Ascending aorta (tissue), 2 donors: ENCODE data around the gene ERI2. TPM values are rescaled to one million over a fixed set of nuclear protein-coding genes. Genes with fewer than 3 reads are reported as not detected.

Experiments used
- DNase-seq, 2 donors: peaks; one replicate each; pipeline ENCODE4 v3.0.0-alpha.2; 2019; ENCODE audit warnings: low spot score in 2 of 2
- H3K27ac ChIP-seq, 2 donors: fragments of 200-600 bp; sonication (generic); one replicate each; pipeline ENCODE4 v1.5.1; 2016 to 2017; ENCODE audit warnings: mild to moderate bottlenecking in 1 of 2
- H3K27me3 ChIP-seq: fragments of 200-600 bp; sonication (generic); one replicate; pipeline ENCODE4 v1.5.1; 2017
- H3K36me3 ChIP-seq, 2 donors: fragments of 200-600 bp; sonication (generic); one replicate each; pipeline ENCODE4 v1.5.1; 2016
- H3K4me1 ChIP-seq, 2 donors: fragments of 200-600 bp; sonication (generic); one replicate each; pipeline ENCODE4 v1.5.1; 2016 to 2017; ENCODE audit warnings: mild to moderate bottlenecking in 1 of 2
- H3K4me3 ChIP-seq, 2 donors: fragments of 200-600 bp; sonication (generic); one replicate each; pipeline ENCODE4 v1.5.1; 2016 to 2017; ENCODE audit warnings: mild to moderate bottlenecking in 1 of 2
- H3K9me3 ChIP-seq, 2 donors: fragments of 200-600 bp; sonication (generic); one replicate each; pipeline ENCODE4 v1.5.1; 2016
- CTCF ChIP-seq, 3 experiments: fragments of 200-600 bp in 2 of 3; fragments of 450-650 bp in 1 of 3; sonication (generic) in 2 of 3; IDR thresholded peaks; one replicate each; pipeline ENCODE4 v1.5.1; 2016 to 2019; ENCODE audit warnings: antibody characterized with exemption in 3 of 3, mild to moderate bottlenecking in 1 of 3, moderate library complexity in 1 of 3
- intact Hi-C: fragments of 100-400 bp; cut with DNase I; formaldehyde crosslinking; loops from one replicate; pipeline ENCODE4 v1.15.1; 2023
- total RNA-seq: library from RNA; depleted of rRNA; stranded (reverse); fragments of >200 nt; gene quantifications from one replicate; pipeline ENCODE4 v1.1.0, GENCODE V29; 2016

The ERI2 gene
- total RNA-seq, 1 donor from 2014 or later: not detected

- intact Hi-C loops: no loop called here
- H3K27me3 ChIP-seq: no peaks in the 10 kb centered on the region
- no peaks in the 10 kb centered on the region for H3K9me3 ChIP-seq
- H3K4me1 ChIP-seq: peaks cover 0 to 3% of the 10 kb centered on the region in 2 donors
- no peak overlapping the region for H3K27ac ChIP-seq
- no peak overlapping the region for H3K4me3 ChIP-seq
- H3K36me3 ChIP-seq: no peaks in the 10 kb centered on the region
- no peak for DNase-seq
- no peak for TF ChIP-seq CTCF (IDR thresholded peaks at IDR 0.05)
These were observed 23.3 kb upstream of the ERI2 start for GRCh38 chr16:20829536-20829935.

GRCh38 chr16:20826039-20826566 is 19.8 kb upstream of the ERI2 start:
- Histone ChIP-seq H3K27ac (no peak overlapping the region), H3K9me3 (no peaks in the 10 kb centered on the region)
- intact Hi-C loops: no loop called here

DNA sequence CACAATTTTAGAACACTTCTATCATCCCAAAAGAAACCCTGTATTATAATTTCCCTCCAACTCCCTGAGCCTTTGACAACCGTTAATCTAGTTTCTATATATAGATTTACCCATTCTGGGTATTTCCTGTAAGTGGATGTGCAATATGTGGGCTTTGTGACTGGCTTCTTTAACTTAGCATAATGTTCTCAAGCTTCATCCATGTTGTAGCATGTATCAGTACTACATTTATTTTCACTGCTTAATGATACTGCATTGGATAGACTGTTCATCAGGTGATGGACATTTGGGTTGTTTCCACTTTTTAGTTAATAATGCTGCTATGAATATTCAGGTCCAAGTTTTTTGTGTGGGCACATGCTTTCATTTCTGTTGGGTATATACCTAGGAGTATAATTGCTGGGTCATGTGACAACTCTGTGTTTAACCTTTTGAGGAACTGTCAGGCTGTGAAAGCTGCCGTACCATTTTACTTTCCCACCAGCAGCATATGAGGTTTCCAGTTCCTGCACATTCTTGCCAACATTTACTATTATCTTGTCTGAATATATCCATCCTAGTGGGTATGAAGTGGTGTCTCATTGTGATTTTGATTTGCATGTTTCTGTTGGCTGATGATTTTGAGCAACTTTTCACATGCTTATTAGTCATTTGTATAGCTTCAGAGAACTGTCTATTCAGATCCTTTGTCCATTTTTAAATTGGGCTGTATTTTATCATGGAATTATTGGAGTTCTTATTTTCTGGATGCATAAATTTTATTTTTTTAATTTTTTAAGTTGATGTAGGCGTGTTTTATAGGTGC is 16.5 kb upstream of the ERI2 start:
- no peaks in the 10 kb centered on the region for H3K36me3 ChIP-seq
- no peaks in the 10 kb centered on the region for H3K4me1 ChIP-seq
- H3K27me3 ChIP-seq: no peaks in the 10 kb centered on the region
- H3K4me3 ChIP-seq: no peak overlapping the region
- no peak for TF ChIP-seq CTCF (IDR thresholded peaks at IDR 0.05)
- intact Hi-C loops: no loop called here
- no peak overlapping the region for H3K27ac ChIP-seq
- no peaks in the 10 kb centered on the region for H3K9me3 ChIP-seq
- DNase-seq: no peak

More at GRCh38 chr16:20826039-20826566, 19.8 kb upstream of the ERI2 start:
- Histone ChIP-seq H3K4me3 (no peak overlapping the region), H3K4me1 (no peaks in the 10 kb centered on the region), H3K27me3 (no peaks in the 10 kb centered on the region), H3K36me3 (no peaks in the 10 kb centered on the region)
- DNase-seq: no peak
- no peak for TF ChIP-seq CTCF (IDR thresholded peaks at IDR 0.05)

DNA sequence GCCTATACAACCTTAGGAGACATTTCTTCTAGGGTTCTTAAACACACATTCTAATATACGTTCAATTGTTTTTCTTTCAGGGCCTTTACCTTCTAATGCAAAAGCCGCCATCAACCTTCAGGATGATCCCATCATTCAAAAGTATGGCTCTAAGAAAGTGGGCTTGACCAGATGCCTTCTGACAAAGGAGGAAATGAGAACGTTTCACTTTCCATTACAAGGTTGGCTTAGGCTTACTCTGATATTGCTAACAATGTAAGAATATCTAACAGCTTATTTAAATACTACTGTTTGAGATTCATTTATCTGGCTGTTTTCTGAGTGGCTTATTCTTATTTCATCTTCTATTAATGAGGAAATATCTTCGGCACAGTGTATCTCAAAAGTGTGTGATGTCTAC is 15.4 kb upstream of the ERI2 start:
- Histone ChIP-seq H3K27me3 (no peaks in the 10 kb centered on the region), H3K4me1 (no peaks in the 10 kb centered on the region), H3K9me3 (no peaks in the 10 kb centered on the region), H3K4me3 (no peak overlapping the region), H3K27ac (no peak overlapping the region), H3K36me3 (no peaks in the 10 kb centered on the region)
- no peak for DNase-seq
- intact Hi-C loops: no loop called here
- no peak for TF ChIP-seq CTCF (IDR thresholded peaks at IDR 0.05)

DNA sequence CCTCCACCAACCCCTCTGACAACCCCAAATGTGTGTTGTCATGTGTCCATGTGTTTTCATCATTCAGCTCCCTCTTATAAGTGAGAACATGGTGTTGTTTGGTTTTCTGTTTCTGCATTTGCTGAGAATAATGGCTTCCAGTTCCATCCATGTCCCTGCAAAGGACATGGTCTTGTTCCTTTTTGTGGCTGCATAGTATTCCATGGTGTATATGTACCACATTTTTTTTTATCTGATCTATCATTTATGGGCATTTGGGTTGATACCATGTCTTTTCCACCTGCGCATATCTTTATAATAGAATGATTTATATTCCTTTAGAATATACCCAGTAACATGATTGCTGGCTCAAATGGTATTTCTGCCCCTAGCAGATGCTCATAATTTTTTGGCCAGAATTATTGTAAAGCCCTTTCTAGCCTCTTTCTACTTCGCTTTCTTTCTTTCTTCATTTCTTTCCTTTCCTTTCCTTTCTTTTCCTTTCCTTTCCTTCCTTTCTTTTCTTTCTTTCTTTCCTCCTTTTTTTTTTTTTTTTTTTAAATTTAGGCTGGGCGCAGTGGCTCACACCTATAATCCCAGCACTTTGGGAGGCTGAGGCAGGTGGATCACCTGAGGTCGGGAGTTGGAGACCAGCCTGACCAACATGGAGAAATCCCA is 12.8 kb upstream of the ERI2 start:
- no peak for TF ChIP-seq CTCF (IDR thresholded peaks at IDR 0.05)
- H3K27ac ChIP-seq: no peak overlapping the region
- intact Hi-C loops: no loop called here
- no peaks in the 10 kb centered on the region for H3K36me3 ChIP-seq
- H3K4me1 ChIP-seq: no peaks in the 10 kb centered on the region
- H3K4me3 ChIP-seq: no peak overlapping the region
- no peaks in the 10 kb centered on the region for H3K9me3 ChIP-seq
- H3K27me3 ChIP-seq: no peaks in the 10 kb centered on the region
- no peak for DNase-seq
